ENCODE data around the gene SLC35A1. TPM values are rescaled to one million over a fixed set of nuclear protein-coding genes. Genes with fewer than 3 reads are reported as not detected.
"Not testable (repeated sequence)": the region's sequence is repeated elsewhere in the genome, so short reads cannot be mapped to it uniquely, and the experiment has no call there.

Gene SLC35A1
- total and polyA plus RNA-seq, 9 donors, result 15.0 to 22.3 (median 18.2) TPM

DNA sequence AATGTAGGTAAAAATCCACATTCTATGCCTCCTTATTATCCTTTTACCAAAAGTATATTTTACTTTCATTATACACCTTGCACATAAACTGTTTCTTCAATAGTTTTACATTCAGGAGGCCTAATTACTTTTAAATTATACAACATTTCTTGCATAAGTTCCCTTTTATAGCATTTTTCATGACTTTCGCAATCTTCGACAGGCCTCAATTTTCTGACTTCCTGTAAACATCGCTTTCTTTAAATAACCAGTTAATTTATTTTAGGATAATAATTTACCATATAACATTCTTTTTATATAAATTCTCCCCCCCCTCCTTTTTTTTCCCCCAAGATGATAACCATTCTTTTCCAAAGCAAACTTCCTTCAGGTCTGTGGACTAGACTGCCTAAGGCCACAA lies 9.2 kb downstream of the SLC35A1 start:
- no peaks in the 10 kb centered on the region for H3K27me3 ChIP-seq (ENCODE audit: control insufficient read depth, insufficient read depth, low read length)
- H3K4me1 ChIP-seq (ENCODE audit: control insufficient read depth, insufficient read depth, low read length), result no peaks in the 10 kb centered on the region
- DNase-seq, result no peak
- no CpG with 5 or more reads among the region's 3 CpGs for WGBS (ENCODE audit: insufficient coverage)
- H3K9me3 ChIP-seq (replicated peaks; ENCODE audit: control insufficient read depth, low read depth, low read length), result peaks cover 10% of the 10 kb centered on the region
- no peak overlapping the region for H3K27ac ChIP-seq (ENCODE audit: low read length)
- peaks cover 16% of the 10 kb centered on the region for H3K36me3 ChIP-seq (ENCODE audit: control insufficient read depth, insufficient read depth, low read length)
- H3K4me3 ChIP-seq (ENCODE audit: low read length), result no peak overlapping the region

DNA sequence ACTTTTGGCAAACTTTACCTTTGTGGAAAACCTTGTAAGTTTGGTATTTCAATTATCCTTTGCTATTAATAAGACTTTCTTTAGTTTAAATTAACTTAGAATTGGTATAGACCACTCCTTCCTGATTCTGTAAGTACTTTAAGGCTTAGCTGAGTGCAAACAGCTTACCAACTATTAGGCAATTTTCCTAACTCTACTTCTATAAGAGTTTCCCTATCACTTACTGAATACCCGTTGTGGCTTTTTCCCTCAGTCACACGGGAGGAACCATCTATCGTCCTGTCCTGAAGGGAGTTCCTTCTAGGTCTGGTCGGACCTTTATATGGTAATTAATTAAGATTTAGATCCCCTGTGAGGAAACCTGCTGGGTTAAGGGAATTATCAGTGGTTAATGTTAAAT lies 9.6 kb downstream of the SLC35A1 start:
- Histone ChIP-seq H3K36me3 (ENCODE audit: control insufficient read depth, insufficient read depth, low read length) (peaks cover 16% of the 10 kb centered on the region), H3K27me3 (ENCODE audit: control insufficient read depth, insufficient read depth, low read length) (no peaks in the 10 kb centered on the region), H3K9me3 (replicated peaks; ENCODE audit: control insufficient read depth, low read depth, low read length) (peaks cover 10% of the 10 kb centered on the region), H3K27ac (ENCODE audit: low read length) (no peak overlapping the region), H3K4me3 (ENCODE audit: low read length) (no peak overlapping the region), H3K4me1 (ENCODE audit: control insufficient read depth, insufficient read depth, low read length) (no peaks in the 10 kb centered on the region)
- no peak for DNase-seq
- no CpG with 5 or more reads among the region's 4 CpGs for WGBS (ENCODE audit: insufficient coverage)

DNA sequence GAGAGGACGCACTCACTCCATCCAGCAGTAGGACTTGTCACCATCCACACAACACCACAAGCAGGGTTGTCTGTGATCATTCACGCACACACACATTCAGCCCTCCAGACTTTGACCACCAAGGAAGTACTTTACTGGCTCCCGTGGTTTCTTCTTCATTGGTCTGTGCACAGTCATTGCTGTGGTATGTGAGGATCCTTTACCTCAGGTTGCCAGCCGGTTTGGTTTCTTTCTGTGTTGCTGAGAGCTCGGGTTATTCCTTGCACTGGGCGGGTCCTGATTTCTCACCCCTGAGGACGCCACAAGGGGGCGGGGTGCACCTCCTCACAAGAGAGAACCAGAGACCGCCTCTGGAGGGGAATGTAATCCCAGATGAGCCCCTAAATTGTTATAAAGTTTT lies 11.2 kb downstream of the SLC35A1 start:
- Histone ChIP-seq H3K27ac (ENCODE audit: low read length) (no peak overlapping the region), H3K4me3 (ENCODE audit: low read length) (no peak overlapping the region), H3K9me3 (replicated peaks; ENCODE audit: control insufficient read depth, low read depth, low read length) (peaks cover 10% of the 10 kb centered on the region), H3K27me3 (ENCODE audit: control insufficient read depth, insufficient read depth, low read length) (no peaks in the 10 kb centered on the region), H3K4me1 (ENCODE audit: control insufficient read depth, insufficient read depth, low read length) (no peaks in the 10 kb centered on the region), H3K36me3 (ENCODE audit: control insufficient read depth, insufficient read depth, low read length) (peaks cover 10% of the 10 kb centered on the region)
- DNase-seq, result no peak
- 80% methylated on average over 2 of the region's 9 CpGs for WGBS (ENCODE audit: insufficient coverage)

DNA sequence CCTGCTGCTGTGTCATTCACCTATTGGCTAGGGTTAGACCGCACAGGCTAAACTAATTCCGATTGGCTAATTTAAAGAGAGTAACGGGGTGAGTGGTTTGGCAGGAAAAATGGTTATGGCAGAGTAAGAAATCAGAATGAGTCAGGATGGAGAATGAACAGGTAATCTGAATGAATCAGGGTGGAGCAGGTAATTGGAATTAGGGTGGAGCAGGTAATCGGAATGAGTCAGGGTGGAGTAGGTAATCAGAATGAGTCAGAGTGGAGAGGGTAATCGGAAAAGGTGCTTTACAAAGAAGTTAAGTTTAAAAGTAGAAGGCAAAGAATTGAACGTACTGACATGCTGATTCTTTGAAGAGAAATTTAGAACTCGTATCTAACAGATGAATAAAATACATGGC lies 11.7 kb downstream of the SLC35A1 start:
- Histone ChIP-seq H3K9me3 (replicated peaks; ENCODE audit: control insufficient read depth, low read depth, low read length) (peaks cover 10% of the 10 kb centered on the region), H3K4me3 (ENCODE audit: low read length) (no peak overlapping the region), H3K36me3 (ENCODE audit: control insufficient read depth, insufficient read depth, low read length) (peaks cover 10% of the 10 kb centered on the region), H3K4me1 (ENCODE audit: control insufficient read depth, insufficient read depth, low read length) (no peaks in the 10 kb centered on the region), H3K27ac (ENCODE audit: low read length) (no peak overlapping the region), H3K27me3 (ENCODE audit: control insufficient read depth, insufficient read depth, low read length) (no peaks in the 10 kb centered on the region)
- no peak for DNase-seq
- WGBS (ENCODE audit: insufficient coverage), result 93% methylated on average over 7 of the region's 7 CpGs

DNA sequence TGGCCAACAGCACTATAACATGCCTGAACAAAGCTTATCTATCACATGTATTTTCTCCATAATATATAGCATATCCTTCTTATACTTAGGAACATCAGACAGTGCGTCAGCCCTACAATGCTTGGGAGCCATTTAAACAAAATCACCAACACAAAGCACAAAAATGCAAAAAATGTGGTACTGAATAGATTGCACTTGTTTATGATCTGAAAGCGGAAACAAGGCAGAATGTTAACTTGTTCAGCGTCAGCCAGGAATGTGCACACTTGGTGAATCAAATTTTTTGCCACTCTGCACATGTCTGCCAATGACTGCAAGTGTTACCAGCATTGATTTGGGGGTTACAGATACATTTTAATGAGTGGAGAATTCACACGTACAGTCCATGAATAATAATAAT lies 14.8 kb downstream of the SLC35A1 start:
- no peak for DNase-seq
- no peaks in the 10 kb centered on the region for H3K4me1 ChIP-seq (ENCODE audit: control insufficient read depth, insufficient read depth, low read length)
- peaks cover 5% of the 10 kb centered on the region for H3K36me3 ChIP-seq (ENCODE audit: control insufficient read depth, insufficient read depth, low read length)
- H3K27ac ChIP-seq (ENCODE audit: low read length), result no peak overlapping the region
- no peak overlapping the region for H3K4me3 ChIP-seq (ENCODE audit: low read length)
- no peaks in the 10 kb centered on the region for H3K27me3 ChIP-seq (ENCODE audit: control insufficient read depth, insufficient read depth, low read length)
- WGBS (ENCODE audit: insufficient coverage), result 80% methylated on average over 2 of the region's 4 CpGs
- peaks cover 10% of the 10 kb centered on the region for H3K9me3 ChIP-seq (replicated peaks; ENCODE audit: control insufficient read depth, low read depth, low read length)

DNA sequence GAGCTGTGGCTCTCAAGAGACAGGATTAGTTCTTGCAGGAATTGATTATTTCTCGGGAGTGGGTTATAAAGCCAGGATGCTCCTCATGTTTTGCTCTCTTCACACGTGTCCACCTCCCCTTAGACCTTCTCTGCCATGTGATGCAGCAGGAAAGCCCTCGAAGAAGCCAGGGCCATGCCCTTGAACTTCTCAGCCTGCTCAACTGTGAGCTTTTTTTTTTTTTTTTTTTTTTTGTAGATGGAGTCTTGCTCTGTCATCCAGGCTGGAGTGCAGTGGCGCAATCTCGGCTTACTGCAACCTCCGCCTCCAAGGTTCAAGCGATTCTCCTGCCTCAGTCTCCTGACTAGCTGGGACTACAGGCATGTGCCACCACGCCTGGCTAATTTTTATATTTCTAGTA lies 16.6 kb downstream of the SLC35A1 start:
- not testable (repeated sequence) for H3K4me1 ChIP-seq (ENCODE audit: control insufficient read depth, insufficient read depth, low read length); DNase-seq; H3K27me3 ChIP-seq (ENCODE audit: control insufficient read depth, insufficient read depth, low read length); H3K4me3 ChIP-seq (ENCODE audit: low read length); H3K27ac ChIP-seq (ENCODE audit: low read length); H3K36me3 ChIP-seq (ENCODE audit: control insufficient read depth, insufficient read depth, low read length); H3K9me3 ChIP-seq (replicated peaks; ENCODE audit: control insufficient read depth, low read depth, low read length)
- 100% methylated on average over 4 of the region's 8 CpGs for WGBS (ENCODE audit: insufficient coverage)

DNA sequence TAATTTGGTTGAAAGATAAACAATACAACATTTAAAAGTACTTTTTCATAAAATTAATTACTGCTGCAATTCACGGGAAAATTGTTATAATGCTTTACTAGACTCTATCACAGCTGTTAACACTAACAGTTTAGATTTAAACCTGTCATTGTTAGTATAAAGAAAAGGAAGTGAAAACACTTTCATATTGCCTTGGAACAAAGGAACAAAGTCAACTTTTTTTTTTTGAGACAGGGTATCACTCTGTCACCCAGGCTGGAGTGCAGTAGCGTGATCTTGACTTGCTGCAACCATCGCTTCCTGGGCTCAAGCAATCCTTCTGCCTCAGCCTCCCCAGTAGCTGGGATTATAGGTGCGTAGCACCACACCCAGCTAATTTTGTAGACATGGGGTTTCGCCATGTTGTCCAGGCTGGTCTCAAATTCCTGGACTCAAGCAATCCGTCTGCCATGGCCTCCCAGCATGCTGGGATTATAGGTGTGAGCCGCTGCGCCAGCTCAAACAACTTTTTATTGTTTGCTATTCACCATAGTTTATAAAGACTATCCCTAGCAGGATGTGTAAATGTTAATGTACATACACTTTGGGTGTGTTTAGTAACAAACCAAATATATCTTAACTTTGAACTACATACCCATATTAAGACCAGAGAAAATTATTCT lies 22.1 kb downstream of the SLC35A1 start:
- DNase-seq, result no peak
- Histone ChIP-seq H3K9me3 (replicated peaks; ENCODE audit: control insufficient read depth, low read depth, low read length) (no peaks in the 10 kb centered on the region), H3K27me3 (ENCODE audit: control insufficient read depth, insufficient read depth, low read length) (no peaks in the 10 kb centered on the region), H3K27ac (ENCODE audit: low read length) (no peak overlapping the region), H3K36me3 (ENCODE audit: control insufficient read depth, insufficient read depth, low read length) (no peaks in the 10 kb centered on the region), H3K4me1 (ENCODE audit: control insufficient read depth, insufficient read depth, low read length) (no peaks in the 10 kb centered on the region), H3K4me3 (ENCODE audit: low read length) (no peak overlapping the region)
- WGBS (ENCODE audit: insufficient coverage), result 86% methylated on average over 2 of the region's 8 CpGs

DNA sequence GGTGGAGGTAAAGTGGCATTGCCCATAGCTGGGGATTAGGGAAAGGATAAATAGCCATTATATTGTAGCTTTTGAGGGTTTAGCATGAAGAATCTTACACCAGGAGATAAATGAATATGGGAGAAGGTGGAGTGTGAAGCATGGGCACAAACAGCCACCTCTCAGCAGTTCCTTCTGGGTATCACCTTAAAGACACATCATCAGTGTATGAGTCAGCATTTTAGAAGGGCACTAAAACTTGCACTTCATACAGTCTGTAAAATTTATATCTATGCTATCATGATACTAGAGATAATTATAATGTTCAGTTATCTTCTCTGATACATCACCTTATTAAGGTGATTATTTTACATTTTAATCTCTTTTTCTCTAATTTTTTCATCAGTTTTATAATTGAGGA lies 25.3 kb downstream of the SLC35A1 start:
- no peaks in the 10 kb centered on the region for H3K27me3 ChIP-seq (ENCODE audit: control insufficient read depth, insufficient read depth, low read length)
- H3K9me3 ChIP-seq (replicated peaks; ENCODE audit: control insufficient read depth, low read depth, low read length), result no peaks in the 10 kb centered on the region
- no peaks in the 10 kb centered on the region for H3K4me1 ChIP-seq (ENCODE audit: control insufficient read depth, insufficient read depth, low read length)
- no peak overlapping the region for H3K27ac ChIP-seq (ENCODE audit: low read length)
- DNase-seq, result no peak
- peaks cover 6% of the 10 kb centered on the region for H3K36me3 ChIP-seq (ENCODE audit: control insufficient read depth, insufficient read depth, low read length)
- H3K4me3 ChIP-seq (ENCODE audit: low read length), result no peak overlapping the region

DNA sequence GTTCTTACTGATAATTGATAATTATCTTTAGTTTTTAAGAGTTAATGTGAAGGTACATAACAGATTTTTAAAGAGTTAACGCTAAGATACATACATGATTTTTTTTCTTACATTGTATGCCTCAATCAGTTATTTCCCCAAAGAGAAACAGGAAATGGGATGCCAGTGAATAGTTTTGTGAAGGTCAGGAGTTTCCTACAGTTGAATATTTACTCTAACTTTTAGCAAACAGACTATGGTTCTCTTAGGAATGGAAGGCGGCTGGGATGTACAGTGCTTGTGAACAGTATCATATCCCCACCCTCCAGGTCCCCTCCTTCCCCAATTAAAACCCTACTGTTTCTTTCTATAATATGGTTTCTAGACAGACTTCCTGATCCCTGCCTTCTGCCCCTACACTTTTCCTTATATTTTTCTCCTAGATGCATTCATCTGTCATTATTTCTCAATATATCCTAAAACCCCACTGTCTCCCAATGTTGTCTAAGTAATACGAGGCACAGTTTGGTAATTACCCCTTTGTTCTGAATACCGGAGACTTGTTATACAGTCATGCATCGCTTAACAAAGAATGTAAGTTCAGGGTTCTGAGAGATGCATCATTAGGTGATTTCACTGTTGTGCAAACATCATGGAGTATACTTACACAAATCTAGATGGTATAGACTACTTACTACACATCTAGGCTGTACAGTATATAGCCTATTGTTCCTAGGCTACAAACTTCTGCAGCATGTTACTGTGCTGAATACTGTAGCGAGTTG lies 29.2 kb downstream of the SLC35A1 start:
- no CpG with 5 or more reads among the region's 6 CpGs for WGBS (ENCODE audit: insufficient coverage)
- Histone ChIP-seq H3K4me3 (ENCODE audit: low read length) (no peak overlapping the region), H3K4me1 (ENCODE audit: control insufficient read depth, insufficient read depth, low read length) (no peaks in the 10 kb centered on the region), H3K9me3 (replicated peaks; ENCODE audit: control insufficient read depth, low read depth, low read length) (no peaks in the 10 kb centered on the region), H3K27me3 (ENCODE audit: control insufficient read depth, insufficient read depth, low read length) (no peaks in the 10 kb centered on the region), H3K36me3 (ENCODE audit: control insufficient read depth, insufficient read depth, low read length) (peaks cover 10% of the 10 kb centered on the region), H3K27ac (ENCODE audit: low read length) (no peak overlapping the region)
- DNase-seq, result no peak

DNA sequence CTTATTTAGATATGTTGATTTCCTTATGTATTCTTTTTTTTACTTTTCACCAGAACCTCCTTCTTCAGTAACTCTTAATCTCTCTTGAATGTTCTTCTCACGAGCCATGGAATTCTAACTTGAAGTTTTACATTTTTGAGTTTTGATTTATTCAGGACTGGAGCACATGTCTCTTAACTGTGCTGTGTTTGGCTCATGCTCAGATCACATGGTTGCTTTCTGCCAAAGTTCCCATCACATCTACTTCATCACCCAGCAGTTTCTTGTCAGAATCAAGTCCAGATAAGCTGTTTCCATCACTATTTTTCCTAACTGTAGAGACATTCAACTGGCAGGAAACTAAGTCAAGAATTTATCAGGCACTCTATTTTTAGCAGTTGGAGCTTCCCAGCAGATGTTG lies 31.7 kb downstream of the SLC35A1 start:
- Histone ChIP-seq H3K27ac (ENCODE audit: low read length) (no peak overlapping the region), H3K4me3 (ENCODE audit: low read length) (no peak overlapping the region), H3K9me3 (replicated peaks; ENCODE audit: control insufficient read depth, low read depth, low read length) (no peaks in the 10 kb centered on the region), H3K36me3 (ENCODE audit: control insufficient read depth, insufficient read depth, low read length) (peaks cover 10% of the 10 kb centered on the region), H3K4me1 (ENCODE audit: control insufficient read depth, insufficient read depth, low read length) (no peaks in the 10 kb centered on the region), H3K27me3 (ENCODE audit: control insufficient read depth, insufficient read depth, low read length) (no peaks in the 10 kb centered on the region)
- no CpG with 5 or more reads among the region's 1 CpG for WGBS (ENCODE audit: insufficient coverage)
- DNase-seq, result peak; percentile 15
